ENCODE results near the gene LAMC2. TPM values are rescaled to one million over a fixed set of nuclear protein-coding genes. Genes with fewer than 3 reads are reported as not detected.
"Not testable (repeated sequence)": the region's sequence is repeated elsewhere in the genome, so short reads cannot be mapped to it uniquely, and the experiment has no call there.

LAMC2 gene
- polyA plus RNA-seq, 4 donors = 2.4 to 70.6 (median 6.2) TPM

DNA sequence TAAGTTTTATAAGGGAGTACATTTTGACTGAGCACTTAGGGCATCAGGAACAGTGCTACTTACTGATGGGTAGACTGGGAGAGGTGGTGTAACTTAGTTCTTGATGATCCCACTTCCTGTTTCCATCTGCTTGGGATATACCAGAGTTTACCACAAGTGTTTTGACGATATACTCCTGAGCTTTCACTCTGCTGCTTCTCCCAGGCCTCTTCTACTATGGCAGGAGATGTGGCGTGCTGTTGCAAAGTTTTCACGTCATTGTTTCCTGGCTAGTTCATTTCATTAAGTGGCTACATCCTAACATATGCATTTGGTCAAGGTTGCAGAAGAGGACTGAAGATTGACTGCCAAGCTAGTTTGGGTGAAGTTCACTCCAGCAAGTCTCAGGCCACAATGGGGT lies 41.3 kb upstream of the LAMC2 start:
- Histone ChIP-seq H3K4me1 (ENCODE audit: control insufficient read depth in 3 of 3, insufficient read depth in 2 of 3, low read depth in 1 of 3, low read length in 2 of 3) (peaks cover 0 to 18% (median 3%) of the 10 kb centered on the region in 3 donors), H3K27ac (ENCODE audit: low read depth in 1 of 3, low read length in 2 of 3) (no peak overlapping the region), H3K9me3 (ENCODE audit: control insufficient read depth in 2 of 2, insufficient read depth in 1 of 2, low read depth in 1 of 2, low read length in 1 of 2) (no peaks in the 10 kb centered on the region), H3K27me3 (ENCODE audit: control insufficient read depth in 3 of 3, insufficient read depth in 3 of 3, low read length in 3 of 3) (no peaks in the 10 kb centered on the region), H3K4me3 (ENCODE audit: low read depth in 1 of 3, low read length in 3 of 3) (no peak overlapping the region), H3K36me3 (ENCODE audit: control insufficient read depth in 3 of 3, insufficient read depth in 2 of 3, low read depth in 1 of 3, low read length in 3 of 3) (peaks cover 0 to 12% (median 0%) of the 10 kb centered on the region in 3 donors)
- 47 to 68% (median 56%) methylated on average over 3 of the region's 3 CpGs for whole genome bisulfite sequencing, 3 donors
- DNase-seq = no peak
- FAIRE-seq = no peak

DNA sequence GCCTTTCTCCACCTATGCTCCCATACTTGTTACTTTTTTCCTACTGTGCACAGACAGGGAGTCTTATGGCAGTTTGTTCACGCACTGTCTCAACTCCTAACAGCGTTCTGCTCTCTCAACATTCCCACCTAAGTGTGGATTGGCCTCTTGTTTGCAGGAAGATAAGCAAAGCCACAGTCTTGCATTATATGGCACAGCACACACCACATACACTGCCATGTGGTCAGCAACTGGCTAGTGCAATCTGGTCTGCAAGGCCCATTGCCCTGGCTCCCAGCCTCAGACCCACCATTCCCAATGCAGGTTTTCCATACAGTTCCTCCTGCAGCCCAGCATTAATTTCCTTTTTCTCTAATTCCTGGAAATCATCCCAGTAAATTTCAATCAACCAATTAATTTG lies 38.3 kb upstream of the LAMC2 start:
- 78 to 87% (median 84%) methylated on average over 2 of the region's 2 CpGs for WGBS, 3 donors
- FAIRE-seq = no peak
- Histone ChIP-seq H3K4me3 (ENCODE audit: low read depth in 1 of 3, low read length in 3 of 3) (no peak overlapping the region), H3K27me3 (ENCODE audit: control insufficient read depth in 3 of 3, insufficient read depth in 3 of 3, low read length in 3 of 3) (no peaks in the 10 kb centered on the region), H3K36me3 (ENCODE audit: control insufficient read depth in 3 of 3, insufficient read depth in 2 of 3, low read depth in 1 of 3, low read length in 3 of 3) (peaks cover 0 to 3% (median 0%) of the 10 kb centered on the region in 3 donors), H3K4me1 (ENCODE audit: control insufficient read depth in 3 of 3, insufficient read depth in 2 of 3, low read depth in 1 of 3, low read length in 2 of 3) (peaks cover 0 to 9% (median 0%) of the 10 kb centered on the region in 3 donors), H3K9me3 (ENCODE audit: control insufficient read depth in 2 of 2, insufficient read depth in 1 of 2, low read depth in 1 of 2, low read length in 1 of 2) (peaks cover 0 to 6% of the 10 kb centered on the region in 2 donors), H3K27ac (ENCODE audit: low read depth in 1 of 3, low read length in 2 of 3) (no peak overlapping the region)
- no peak for DNase-seq

DNA sequence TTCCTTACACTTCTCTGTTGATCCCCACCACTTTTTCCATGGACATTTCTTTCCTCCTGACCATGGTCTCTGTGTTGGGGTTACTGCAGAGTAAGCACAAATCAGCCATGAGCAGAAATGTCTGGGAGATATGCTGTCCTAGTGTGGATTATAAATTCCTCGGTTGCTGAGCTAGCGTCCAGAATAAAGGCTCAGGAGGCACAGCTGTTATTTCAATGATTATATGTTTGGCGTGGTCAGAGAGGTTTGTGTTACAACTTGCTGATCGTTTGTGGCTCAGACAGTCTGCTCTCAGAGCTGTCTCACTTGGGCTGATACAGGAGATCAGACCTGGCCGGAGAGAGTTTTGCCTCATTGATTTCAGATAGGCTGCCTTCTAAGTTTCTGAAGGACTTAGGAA lies 37.5 kb upstream of the LAMC2 start:
- peaks cover 0 to 6% of the 10 kb centered on the region in 2 donors for H3K9me3 ChIP-seq (ENCODE audit: control insufficient read depth in 2 of 2, insufficient read depth in 1 of 2, low read depth in 1 of 2, low read length in 1 of 2)
- H3K27me3 ChIP-seq (ENCODE audit: control insufficient read depth in 3 of 3, insufficient read depth in 3 of 3, low read length in 3 of 3) = no peaks in the 10 kb centered on the region
- no peaks in the 10 kb centered on the region for H3K36me3 ChIP-seq (ENCODE audit: control insufficient read depth in 3 of 3, insufficient read depth in 2 of 3, low read depth in 1 of 3, low read length in 3 of 3)
- FAIRE-seq = no peak
- DNase-seq = peak in 1 of 2 donors; percentile 32
- H3K4me1 ChIP-seq (ENCODE audit: control insufficient read depth in 3 of 3, insufficient read depth in 2 of 3, low read depth in 1 of 3, low read length in 2 of 3) = peaks cover 0 to 9% (median 0%) of the 10 kb centered on the region in 3 donors
- peak overlapping the region in 2 of 3 donors; percentile 12 for H3K27ac ChIP-seq (ENCODE audit: low read depth in 1 of 3, low read length in 2 of 3)
- WGBS, 3 donors = 31 to 47% (median 43%) methylated on average over 5 of the region's 5 CpGs
- no peak overlapping the region for H3K4me3 ChIP-seq (ENCODE audit: low read depth in 1 of 3, low read length in 3 of 3)

DNA sequence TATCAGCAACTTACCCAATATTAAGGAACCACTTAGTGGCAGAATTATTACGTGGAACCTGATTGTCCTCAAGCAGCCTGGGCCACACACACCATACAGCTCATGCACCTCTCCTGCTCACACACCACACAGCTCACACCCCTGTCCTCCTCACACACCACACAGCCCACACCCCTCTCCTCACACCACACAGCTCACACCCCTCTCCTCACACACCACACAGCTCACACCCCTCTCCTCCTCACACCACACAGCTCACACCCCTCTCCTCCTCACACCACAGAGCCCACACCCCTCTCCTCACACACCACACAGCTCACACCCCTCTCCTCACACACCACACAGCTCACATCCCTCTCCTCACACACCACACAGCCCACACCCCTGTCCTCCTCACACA lies 36.8 kb upstream of the LAMC2 start:
- Histone ChIP-seq H3K4me1 (ENCODE audit: control insufficient read depth in 3 of 3, insufficient read depth in 2 of 3, low read depth in 1 of 3, low read length in 2 of 3) (peaks cover 0 to 9% (median 0%) of the 10 kb centered on the region in 3 donors), H3K27ac (ENCODE audit: low read depth in 1 of 3, low read length in 2 of 3) (peak overlapping the region in 1 of 3 donors; percentile 11), H3K4me3 (ENCODE audit: low read depth in 1 of 3, low read length in 3 of 3) (no peak overlapping the region), H3K9me3 (ENCODE audit: control insufficient read depth in 2 of 2, insufficient read depth in 1 of 2, low read depth in 1 of 2, low read length in 1 of 2) (peaks cover 0 to 6% of the 10 kb centered on the region in 2 donors), H3K27me3 (ENCODE audit: control insufficient read depth in 3 of 3, insufficient read depth in 3 of 3, low read length in 3 of 3) (no peaks in the 10 kb centered on the region), H3K36me3 (ENCODE audit: control insufficient read depth in 3 of 3, insufficient read depth in 2 of 3, low read depth in 1 of 3, low read length in 3 of 3) (no peaks in the 10 kb centered on the region)
- no peak for DNase-seq
- 59 to 87% (median 85%) methylated on average over 1 of the region's 1 CpG for WGBS, 3 donors
- no peak for FAIRE-seq

DNA sequence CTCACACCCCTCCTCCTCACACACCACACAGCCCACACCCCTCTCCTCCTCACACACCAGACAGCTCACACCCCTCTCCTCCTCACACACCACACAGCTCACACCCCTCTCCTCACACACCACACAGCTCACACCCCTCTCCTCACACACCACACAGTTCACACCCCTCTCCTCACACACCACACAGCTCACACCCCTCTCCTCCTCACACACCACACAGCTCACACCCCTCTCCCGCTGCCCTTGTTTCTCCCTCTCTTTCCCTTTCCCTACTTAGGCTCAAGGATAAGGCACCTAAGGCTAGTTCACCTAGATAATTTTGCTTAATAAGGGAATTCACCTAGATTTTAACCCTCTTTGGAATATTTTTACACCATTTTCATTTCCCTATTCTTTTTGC lies 36.0 kb upstream of the LAMC2 start:
- H3K4me1 ChIP-seq (ENCODE audit: control insufficient read depth in 3 of 3, insufficient read depth in 2 of 3, low read depth in 1 of 3, low read length in 2 of 3); H3K27me3 ChIP-seq (ENCODE audit: control insufficient read depth in 3 of 3, insufficient read depth in 3 of 3, low read length in 3 of 3); H3K4me3 ChIP-seq (ENCODE audit: low read depth in 1 of 3, low read length in 3 of 3); DNase-seq; H3K36me3 ChIP-seq (ENCODE audit: control insufficient read depth in 3 of 3, insufficient read depth in 2 of 3, low read depth in 1 of 3, low read length in 3 of 3); FAIRE-seq; H3K27ac ChIP-seq (ENCODE audit: low read depth in 1 of 3, low read length in 2 of 3); H3K9me3 ChIP-seq (ENCODE audit: control insufficient read depth in 2 of 2, insufficient read depth in 1 of 2, low read depth in 1 of 2, low read length in 1 of 2): not testable (repeated sequence)
- WGBS, 3 donors = 78 to 88% (median 83%) methylated on average over 1 of the region's 1 CpG

DNA sequence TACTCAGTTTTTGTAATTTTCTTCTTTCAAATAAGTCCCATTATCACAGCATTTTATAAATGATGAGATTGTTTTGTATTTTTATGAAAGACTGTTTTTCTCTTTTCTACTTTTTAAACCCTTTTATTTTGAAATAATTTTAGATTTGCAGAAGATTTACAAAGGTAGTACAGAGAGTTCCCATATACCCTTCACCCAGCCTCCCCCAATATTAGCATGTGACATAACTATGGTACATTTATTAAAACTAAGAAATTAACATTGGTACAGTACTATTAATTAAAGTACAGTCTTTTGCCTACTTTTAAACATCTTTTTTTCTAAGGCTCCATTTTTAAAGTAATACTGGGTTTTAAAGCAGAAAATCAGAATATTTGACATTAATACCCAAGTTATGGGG lies 35.6 kb upstream of the LAMC2 start:
- H3K27ac ChIP-seq (ENCODE audit: low read depth in 1 of 3, low read length in 2 of 3) = no peak overlapping the region
- H3K27me3 ChIP-seq (ENCODE audit: control insufficient read depth in 3 of 3, insufficient read depth in 3 of 3, low read length in 3 of 3) = no peaks in the 10 kb centered on the region
- no peak for DNase-seq
- H3K36me3 ChIP-seq (ENCODE audit: control insufficient read depth in 3 of 3, insufficient read depth in 2 of 3, low read depth in 1 of 3, low read length in 3 of 3) = no peaks in the 10 kb centered on the region
- H3K9me3 ChIP-seq (ENCODE audit: control insufficient read depth in 2 of 2, insufficient read depth in 1 of 2, low read depth in 1 of 2, low read length in 1 of 2) = peaks cover 0 to 6% of the 10 kb centered on the region in 2 donors
- FAIRE-seq = no peak
- no peak overlapping the region for H3K4me3 ChIP-seq (ENCODE audit: low read depth in 1 of 3, low read length in 3 of 3)
- peaks cover 0 to 9% (median 0%) of the 10 kb centered on the region in 3 donors for H3K4me1 ChIP-seq (ENCODE audit: control insufficient read depth in 3 of 3, insufficient read depth in 2 of 3, low read depth in 1 of 3, low read length in 2 of 3)

DNA sequence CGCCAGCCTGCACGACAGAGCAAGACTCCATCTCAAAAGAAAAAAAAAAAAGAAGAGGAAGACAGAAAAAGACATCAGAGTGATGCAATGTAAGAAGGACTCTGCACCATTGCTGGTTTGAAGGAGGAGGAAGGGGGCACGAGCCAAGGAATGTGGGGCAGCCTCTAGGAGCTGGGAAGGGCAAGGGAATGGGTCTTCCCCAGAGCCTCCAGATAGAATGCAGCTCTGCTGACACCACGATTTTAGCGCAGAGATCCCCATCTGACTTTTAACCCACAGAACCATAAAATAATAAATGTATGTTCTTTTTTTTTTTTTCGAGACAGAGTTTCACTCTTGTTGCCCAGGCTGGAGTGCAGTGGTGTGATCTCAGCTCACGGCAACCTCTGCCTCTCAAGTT lies 33.9 kb upstream of the LAMC2 start:
- no peak overlapping the region for H3K27ac ChIP-seq (ENCODE audit: low read depth in 1 of 3, low read length in 2 of 3)
- peak; percentile 52 to 63 for DNase-seq
- H3K4me3 ChIP-seq (ENCODE audit: low read depth in 1 of 3, low read length in 3 of 3) = no peak overlapping the region
- peaks cover 0 to 9% (median 0%) of the 10 kb centered on the region in 3 donors for H3K4me1 ChIP-seq (ENCODE audit: control insufficient read depth in 3 of 3, insufficient read depth in 2 of 3, low read depth in 1 of 3, low read length in 2 of 3)
- WGBS, 3 donors = 33 to 73% (median 53%) methylated on average over 7 of the region's 7 CpGs
- no peaks in the 10 kb centered on the region for H3K27me3 ChIP-seq (ENCODE audit: control insufficient read depth in 3 of 3, insufficient read depth in 3 of 3, low read length in 3 of 3)
- no peak for FAIRE-seq
- no peaks in the 10 kb centered on the region for H3K36me3 ChIP-seq (ENCODE audit: control insufficient read depth in 3 of 3, insufficient read depth in 2 of 3, low read depth in 1 of 3, low read length in 3 of 3)
- peaks cover 0 to 6% of the 10 kb centered on the region in 2 donors for H3K9me3 ChIP-seq (ENCODE audit: control insufficient read depth in 2 of 2, insufficient read depth in 1 of 2, low read depth in 1 of 2, low read length in 1 of 2)

DNA sequence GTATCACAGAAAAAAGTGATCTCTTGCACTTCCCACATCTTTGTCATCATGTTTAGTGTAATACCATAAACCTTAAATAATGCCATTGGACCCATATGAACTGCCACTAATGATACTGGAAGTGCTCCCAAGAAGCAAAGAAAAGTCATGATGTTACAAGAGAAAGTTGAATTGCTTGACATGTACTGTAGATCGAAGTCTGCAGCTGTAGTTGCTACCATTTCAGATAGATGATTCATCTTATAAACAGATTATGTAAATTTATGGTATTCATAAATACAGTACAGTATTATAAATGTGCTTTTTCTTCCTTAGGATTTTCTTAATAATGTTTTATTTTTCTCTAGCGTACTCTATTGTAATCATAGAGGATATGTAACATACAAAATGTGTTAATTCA lies 30.1 kb upstream of the LAMC2 start:
- 69 to 72% (median 69%) methylated on average over 2 of the region's 2 CpGs for WGBS, 3 donors
- FAIRE-seq = no peak

DNA sequence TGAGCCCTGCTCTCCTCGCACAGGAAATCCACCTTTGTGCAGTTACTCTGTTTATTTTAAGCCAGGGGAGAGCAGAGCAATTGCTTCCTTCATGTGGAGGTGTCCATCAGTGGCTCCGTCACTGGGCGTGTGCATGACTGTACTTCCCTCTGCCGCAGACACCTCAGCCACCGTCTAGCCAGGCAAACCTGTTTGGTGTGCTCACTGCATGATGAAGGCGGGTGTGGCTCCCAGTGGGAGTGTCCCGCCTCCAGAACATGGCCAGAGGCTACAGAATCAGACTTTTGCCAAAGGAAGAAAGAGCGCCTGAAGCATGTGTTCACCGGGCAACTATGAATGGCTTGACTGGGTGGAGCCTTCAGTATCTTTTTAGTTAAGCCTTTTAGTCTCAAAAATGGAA lies 26.1 kb upstream of the LAMC2 start:
- FAIRE-seq (no peak), DNase-seq (peak; percentile 94)
- peak overlapping the region in 1 of 3 donors; percentile 36 for H3K27ac ChIP-seq (ENCODE audit: low read depth in 1 of 3, low read length in 2 of 3)
- 16 to 62% (median 37%) methylated on average over 9 of the region's 9 CpGs for WGBS, 3 donors
- no peaks in the 10 kb centered on the region for H3K27me3 ChIP-seq (ENCODE audit: control insufficient read depth in 3 of 3, insufficient read depth in 3 of 3, low read length in 3 of 3)
- H3K36me3 ChIP-seq (ENCODE audit: control insufficient read depth in 3 of 3, insufficient read depth in 2 of 3, low read depth in 1 of 3, low read length in 3 of 3) = no peaks in the 10 kb centered on the region
- no peaks in the 10 kb centered on the region for H3K4me1 ChIP-seq (ENCODE audit: control insufficient read depth in 3 of 3, insufficient read depth in 2 of 3, low read depth in 1 of 3, low read length in 2 of 3)
- no peak overlapping the region for H3K4me3 ChIP-seq (ENCODE audit: low read depth in 1 of 3, low read length in 3 of 3)
- H3K9me3 ChIP-seq (ENCODE audit: control insufficient read depth in 2 of 2, insufficient read depth in 1 of 2, low read depth in 1 of 2, low read length in 1 of 2) = no peaks in the 10 kb centered on the region

More for the DNA sequence above, 30.1 kb upstream of the LAMC2 start:
- Histone ChIP-seq H3K4me1 (ENCODE audit: control insufficient read depth in 3 of 3, insufficient read depth in 2 of 3, low read depth in 1 of 3, low read length in 2 of 3) (no peaks in the 10 kb centered on the region), H3K27me3 (ENCODE audit: control insufficient read depth in 3 of 3, insufficient read depth in 3 of 3, low read length in 3 of 3) (no peaks in the 10 kb centered on the region), H3K4me3 (ENCODE audit: low read depth in 1 of 3, low read length in 3 of 3) (no peak overlapping the region), H3K27ac (ENCODE audit: low read depth in 1 of 3, low read length in 2 of 3) (no peak overlapping the region), H3K9me3 (ENCODE audit: control insufficient read depth in 2 of 2, insufficient read depth in 1 of 2, low read depth in 1 of 2, low read length in 1 of 2) (peaks cover 0 to 6% of the 10 kb centered on the region in 2 donors), H3K36me3 (ENCODE audit: control insufficient read depth in 3 of 3, insufficient read depth in 2 of 3, low read depth in 1 of 3, low read length in 3 of 3) (no peaks in the 10 kb centered on the region)
- no peak for DNase-seq

Data from small intestine (tissue), 7 donors.